SH-SY5Y (cell line): Measurements from ENCODE around the gene SMIM45.

ENCODE experiments used
- GATA2 ChIP-seq: IDR thresholded peaks from 2 replicates; pipeline ENCODE4 v1.6.1; 2011; ENCODE audit warnings: mild to moderate bottlenecking, low read depth, low read length
- GATA3 ChIP-seq: IDR thresholded peaks from 2 replicates; pipeline ENCODE4 v1.6.1; 2011; ENCODE audit warnings: low read depth, mild to moderate bottlenecking, low read length, moderate library complexity

DNA sequence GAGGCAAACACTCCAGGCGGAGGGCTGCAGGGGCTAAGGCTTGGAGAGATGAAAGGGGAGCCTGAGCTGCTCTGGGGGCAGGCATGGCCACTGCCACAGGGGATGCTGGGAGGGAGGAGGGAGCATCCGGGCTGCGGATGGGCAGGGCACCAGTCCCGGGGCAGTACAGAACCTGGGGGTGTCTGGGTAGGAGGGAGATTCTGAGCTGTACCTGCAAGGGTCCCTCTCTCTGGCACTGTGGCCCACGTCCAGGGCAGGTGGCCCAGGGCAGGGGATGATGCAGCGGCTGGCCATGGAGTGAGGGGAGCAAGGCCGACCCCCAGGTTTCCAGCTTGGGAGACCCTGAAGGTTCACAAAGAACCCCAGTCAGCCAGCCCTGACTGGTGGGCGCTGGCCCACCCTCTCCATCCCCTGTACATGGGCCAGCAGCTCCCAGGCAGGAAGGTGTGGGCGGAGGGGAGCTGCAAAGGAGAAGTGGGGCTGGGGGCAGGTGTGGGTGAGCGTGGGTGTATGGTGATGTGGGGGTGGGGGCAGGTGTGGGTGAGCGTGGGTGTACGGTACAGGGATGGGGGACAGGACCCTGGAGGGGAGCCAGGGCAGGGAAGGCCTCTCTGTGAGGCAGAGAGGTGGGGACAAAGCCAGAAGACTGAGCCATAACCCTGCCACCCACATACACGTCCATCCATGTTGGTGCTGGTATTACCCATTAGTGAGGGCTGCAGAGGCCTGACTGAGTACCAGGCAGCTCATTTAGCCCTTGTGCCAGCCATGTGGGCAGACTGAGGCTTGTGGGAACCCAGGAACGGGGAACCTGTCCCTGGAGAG is 23.1 kb upstream of the SMIM45 start:
- TF ChIP-seq GATA3 (no peak), GATA2 (no peak)
